Keratinocyte (primary cell): ENCODE results near the gene BICDL1. TPM values are rescaled to one million over a fixed set of nuclear protein-coding genes. Genes with fewer than 3 reads are reported as not detected.

ENCODE experiments used
- DNase-seq: peaks from one replicate; pipeline ENCODE4 v3.0.0-alpha.2; 2011; ENCODE audit warnings: low read depth, missing footprints, low spot score
- FAIRE-seq: peaks from 2 replicates; lab custom pipeline; 2011; peaks lifted over from hg19 to GRCh38; lab: Jason Lieb, UNC
- H2AFZ ChIP-seq: 2 replicates; pipeline ENCODE4 v1.6.0; 2012; ENCODE audit warnings: low read length, control low read depth, inconsistent platforms; ENCODE audit not compliant: control insufficient read depth
- H3K27ac ChIP-seq: 2 replicates; pipeline ENCODE4 v1.5.1; 2011; ENCODE audit warnings: low read length; ENCODE audit not compliant: control insufficient read depth, insufficient read depth
- H3K27me3 ChIP-seq: 3 replicates; pipeline ENCODE4 v1.6.0; 2011; ENCODE audit warnings: low read length; ENCODE audit not compliant: control insufficient read depth, insufficient read depth; ENCODE audit errors: extremely low read depth
- H3K36me3 ChIP-seq, 2 experiments: 2 replicates in 1 of 2; 3 replicates in 1 of 2; pipeline ENCODE4 v1.5.1; 2011; ENCODE audit warnings: low read length in 2 of 2, mild to moderate bottlenecking in 1 of 2; ENCODE audit not compliant: control insufficient read depth in 2 of 2, insufficient read depth in 2 of 2; ENCODE audit errors: extremely low read depth in 1 of 2
- H3K4me1 ChIP-seq: 3 replicates; pipeline ENCODE4 v1.5.1; 2011; ENCODE audit warnings: low read length; ENCODE audit not compliant: control insufficient read depth, insufficient read depth; ENCODE audit errors: extremely low read depth
- H3K4me2 ChIP-seq: 3 replicates; pipeline ENCODE4 v1.6.0; 2011; ENCODE audit warnings: low read depth, low read length; ENCODE audit not compliant: control insufficient read depth, insufficient read depth; ENCODE audit errors: extremely low read depth
- H3K4me3 ChIP-seq, 3 experiments: fragments of 200-600 bp in 1 of 3; sonication (generic) in 1 of 3; 2 replicates in 2 of 3; 3 replicates in 1 of 3; pipeline ENCODE4 v1.5.1; 2011 to 2016; ENCODE audit warnings: low read length in 3 of 3, mild to moderate bottlenecking in 3 of 3, control low read depth in 2 of 3, inconsistent platforms in 1 of 3, low read depth in 1 of 3, mixed read lengths in 1 of 3, mixed run types in 1 of 3, moderate library complexity in 1 of 3; ENCODE audit not compliant: control insufficient read depth in 2 of 3, insufficient read depth in 2 of 3; ENCODE audit errors: extremely low read depth in 1 of 3
- H3K79me2 ChIP-seq: 2 replicates; pipeline ENCODE4 v1.6.0; 2012; ENCODE audit warnings: low read length; ENCODE audit not compliant: control insufficient read depth, insufficient read depth
- H3K9ac ChIP-seq: 3 replicates; pipeline ENCODE4 v1.6.0; 2011; ENCODE audit warnings: low read length; ENCODE audit not compliant: control insufficient read depth, insufficient read depth; ENCODE audit errors: extremely low read depth
- H3K9me1 ChIP-seq: 3 replicates; pipeline ENCODE4 v1.6.0; 2011; ENCODE audit warnings: low read length; ENCODE audit not compliant: control insufficient read depth, insufficient read depth; ENCODE audit errors: extremely low read depth
- H3K9me3 ChIP-seq: 2 replicates; pipeline ENCODE4 v1.5.1; 2012; ENCODE audit warnings: low read depth, low read length; ENCODE audit not compliant: control insufficient read depth
- H4K20me1 ChIP-seq: 3 replicates; pipeline ENCODE4 v1.6.0; 2011; ENCODE audit warnings: low read length; ENCODE audit not compliant: control insufficient read depth, insufficient read depth; ENCODE audit errors: extremely low read depth
- EZH2 ChIP-seq: IDR thresholded peaks from one replicate; pipeline ENCODE4 v1.6.1; 2012; ENCODE audit warnings: inconsistent platforms, mild to moderate bottlenecking, low read length, moderate library complexity
- dilution Hi-C: fragments of 300-500 bp; cut with MboI; formaldehyde crosslinking; loops from one replicate; pipeline ENCODE4 v1.7.0; 2020; ENCODE audit warnings: low sequenced_read_pairs; ENCODE audit not compliant: extremely low pct_ligation_motif_present
- polyA plus RNA-seq, 5 experiments: library from polyadenylated mRNA; depleted of rRNA in 3 of 5; stranded (reverse) in 3 of 5; stranded (forward) in 1 of 5; unstranded in 1 of 5; fragments of >200 nt; gene quantifications; 1 replicate in 1 of 5; 2 replicates in 3 of 5; 3 replicates in 1 of 5; pipeline versions ENCODE4 v1.2.1 to v1.2.3, GENCODE V29; 2011 to 2012; ENCODE audit warnings: missing spikeins in 2 of 5, low read depth in 1 of 5, low replicate concordance in 1 of 5
- TF ChIP-seq, protein P1 (sequence below), 3 experiments: IDR thresholded peaks in 1 of 3; conservative IDR thresholded peaks in 1 of 3; optimal IDR thresholded peaks in 1 of 3; 2 replicates in 2 of 3; 3 replicates in 1 of 3; pipeline versions ENCODE3 to v1.5.1; 2011; ENCODE audit warnings: low read length in 3 of 3, mild to moderate bottlenecking in 3 of 3, moderate library complexity in 2 of 3, control low read depth in 1 of 3, inconsistent platforms in 1 of 3; ENCODE audit not compliant: insufficient read depth in 2 of 3; ENCODE audit errors: extremely low read depth in 1 of 3

BICDL1 gene
- polyA plus RNA-seq, 1 donor (not counting 4 experiments of a cell fraction or from before 2014, with no cell fraction given), result 6.4 TPM

GRCh38 chr12:120131116-120131515 lies 142.1 kb downstream of the BICDL1 start:
- DNase-seq (no peak), FAIRE-seq (no peak)
- dilution Hi-C loops, result no loop called here
- Histone ChIP-seq H3K36me3 (peaks cover 57 to 61% of the 10 kb centered on the region in 2 experiments), H3K9me1 (no peaks in the 10 kb centered on the region), H3K4me1 (no peaks in the 10 kb centered on the region), H3K27me3 (no peaks in the 10 kb centered on the region), H3K79me2 (no peaks in the 10 kb centered on the region), H4K20me1 (no peaks in the 10 kb centered on the region), H3K27ac (no peak overlapping the region), H3K4me3 (no peak overlapping the region), H3K4me2 (no peak overlapping the region), H3K9ac (no peak overlapping the region), H3K9me3 (no peaks in the 10 kb centered on the region), H2AFZ (no peak overlapping the region)
- TF ChIP-seq, protein P1, sequence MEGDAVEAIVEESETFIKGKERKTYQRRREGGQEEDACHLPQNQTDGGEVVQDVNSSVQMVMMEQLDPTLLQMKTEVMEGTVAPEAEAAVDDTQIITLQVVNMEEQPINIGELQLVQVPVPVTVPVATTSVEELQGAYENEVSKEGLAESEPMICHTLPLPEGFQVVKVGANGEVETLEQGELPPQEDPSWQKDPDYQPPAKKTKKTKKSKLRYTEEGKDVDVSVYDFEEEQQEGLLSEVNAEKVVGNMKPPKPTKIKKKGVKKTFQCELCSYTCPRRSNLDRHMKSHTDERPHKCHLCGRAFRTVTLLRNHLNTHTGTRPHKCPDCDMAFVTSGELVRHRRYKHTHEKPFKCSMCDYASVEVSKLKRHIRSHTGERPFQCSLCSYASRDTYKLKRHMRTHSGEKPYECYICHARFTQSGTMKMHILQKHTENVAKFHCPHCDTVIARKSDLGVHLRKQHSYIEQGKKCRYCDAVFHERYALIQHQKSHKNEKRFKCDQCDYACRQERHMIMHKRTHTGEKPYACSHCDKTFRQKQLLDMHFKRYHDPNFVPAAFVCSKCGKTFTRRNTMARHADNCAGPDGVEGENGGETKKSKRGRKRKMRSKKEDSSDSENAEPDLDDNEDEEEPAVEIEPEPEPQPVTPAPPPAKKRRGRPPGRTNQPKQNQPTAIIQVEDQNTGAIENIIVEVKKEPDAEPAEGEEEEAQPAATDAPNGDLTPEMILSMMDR (optimal IDR thresholded peaks at IDR 0.05 in 1 of 3, IDR thresholded peaks at IDR 0.05 in 1 of 3, conservative IDR thresholded peaks at IDR 0.05 in 1 of 3; ENCODE audit: extremely low read depth in 1 of 3, insufficient read depth in 2 of 3, low read length in 3 of 3), result no peak
- TF ChIP-seq EZH2, result no peak

GRCh38 chr12:120132054-120132836 lies 143.2 kb downstream of the BICDL1 start:
- FAIRE-seq (no peak), DNase-seq (no peak)
- H2AFZ ChIP-seq, result no peak overlapping the region
- no peak for TF ChIP-seq EZH2
- TF ChIP-seq, protein P1 (optimal IDR thresholded peaks at IDR 0.05 in 1 of 3, IDR thresholded peaks at IDR 0.05 in 1 of 3, conservative IDR thresholded peaks at IDR 0.05 in 1 of 3; ENCODE audit: extremely low read depth in 1 of 3, insufficient read depth in 2 of 3, low read length in 3 of 3), result no peak
- no peak overlapping the region for H3K27ac ChIP-seq
- H3K9me1 ChIP-seq, result no peaks in the 10 kb centered on the region
- H3K9ac ChIP-seq, result no peak overlapping the region
- dilution Hi-C loops, result no loop called here
- H3K4me1 ChIP-seq, result no peaks in the 10 kb centered on the region
- H3K36me3 ChIP-seq, result peaks cover 66% of the 10 kb centered on the region in 2 experiments
- H3K4me2 ChIP-seq, result no peak overlapping the region
- H3K9me3 ChIP-seq, result no peaks in the 10 kb centered on the region
- H3K27me3 ChIP-seq, result no peaks in the 10 kb centered on the region
- H3K79me2 ChIP-seq, result no peaks in the 10 kb centered on the region
- no peaks in the 10 kb centered on the region for H4K20me1 ChIP-seq
- H3K4me3 ChIP-seq, result no peak overlapping the region
